CD4-positive, alpha-beta T cell treated with Interleukin-21 for 1 hour (primary cell): Measurements from ENCODE around the gene RALGPS2.

Source experiments
- DNase-seq: peaks from one replicate; pipeline ENCODE4 v3.0.0-alpha.2; 2020

RALGPS2 gene

DNA sequence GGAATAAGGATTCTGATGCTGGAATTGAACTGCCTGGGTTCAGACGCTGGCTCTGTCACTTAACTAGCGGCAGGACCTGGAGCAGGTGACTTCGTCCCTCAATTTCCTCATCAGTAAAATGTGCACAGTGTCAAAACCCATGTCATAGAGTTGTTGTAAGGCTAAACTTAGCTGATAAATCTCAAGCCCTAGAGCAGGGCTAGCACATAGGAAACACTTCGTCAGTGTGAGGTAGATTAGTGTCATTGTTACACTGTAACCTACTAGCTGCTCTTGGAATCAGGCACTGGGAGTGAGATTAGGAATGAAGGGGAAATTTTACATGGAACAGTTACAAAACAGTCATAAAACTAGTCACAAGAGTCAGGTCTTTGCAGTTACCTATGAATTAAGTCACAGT is 202.0 kb downstream of the RALGPS2 start:
- no peak for DNase-seq

- no peak for DNase-seq
Measured at GRCh38 chr1:178928041-178928440, 203.0 kb downstream of the RALGPS2 start.

- DNase-seq: no peak
Measured at GRCh38 chr1:178928976-178929375, 203.9 kb downstream of the RALGPS2 start.

- no peak for DNase-seq
Measured at GRCh38 chr1:178931858-178932551, 207.0 kb downstream of the RALGPS2 start.

DNA sequence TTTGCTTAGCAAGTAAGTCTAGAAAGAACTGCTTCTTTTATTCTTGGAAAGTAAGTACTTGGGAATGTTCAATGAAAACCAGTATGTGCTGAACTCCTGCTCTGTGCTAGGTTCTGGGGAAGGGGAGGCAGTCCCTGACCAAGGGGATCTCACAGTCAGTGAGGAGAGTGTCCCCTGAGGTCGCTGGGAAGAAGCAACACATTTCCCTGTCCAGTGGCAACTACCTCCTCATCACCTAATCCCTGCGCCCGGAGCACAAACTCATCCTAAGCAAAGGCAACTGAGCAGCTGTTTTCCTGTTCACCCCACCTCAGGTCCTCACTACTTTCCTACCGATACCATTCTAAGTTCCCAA is 207.5 kb downstream of the RALGPS2 start:
- DNase-seq: no peak

- DNase-seq: no peak
Measured at GRCh38 chr1:178933105-178933561, 208.1 kb downstream of the RALGPS2 start.

- DNase-seq: no peak
Measured at GRCh38 chr1:178933709-178934490, 208.9 kb downstream of the RALGPS2 start.

DNA sequence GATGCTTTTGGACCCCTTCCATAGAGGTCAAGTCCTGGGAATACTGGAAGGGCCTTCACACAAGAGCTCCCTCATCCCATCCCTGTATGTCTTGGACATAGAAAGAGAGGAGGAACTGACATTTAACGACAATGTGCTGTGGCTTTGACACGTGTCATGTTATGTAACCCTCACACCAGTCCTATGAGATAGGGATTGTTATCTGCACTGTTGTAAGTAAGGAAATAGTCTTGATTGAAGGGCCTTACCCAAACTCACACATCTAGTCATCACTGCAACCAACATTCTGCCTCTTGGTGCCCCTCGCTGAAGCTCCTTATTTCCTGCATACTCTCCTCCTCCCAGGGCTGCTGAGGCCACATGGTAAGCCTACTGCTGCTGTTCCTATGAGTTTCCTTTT is 209.5 kb downstream of the RALGPS2 start:
- DNase-seq: no peak

- DNase-seq: no peak
Measured at GRCh38 chr1:178935610-178936009, 210.6 kb downstream of the RALGPS2 start.

- no peak for DNase-seq
Measured at GRCh38 chr1:178937695-178938094, 212.7 kb downstream of the RALGPS2 start.

GRCh38 chr1:178938101-178938958 is 213.3 kb downstream of the RALGPS2 start:
- DNase-seq: no peak

- no peak for DNase-seq
Measured at GRCh38 chr1:178938959-178939317, 213.9 kb downstream of the RALGPS2 start.

- no peak for DNase-seq
Measured at GRCh38 chr1:178939338-178940067, 214.5 kb downstream of the RALGPS2 start.

- DNase-seq: no peak
Measured at GRCh38 chr1:178940068-178940765, 215.2 kb downstream of the RALGPS2 start.

DNA sequence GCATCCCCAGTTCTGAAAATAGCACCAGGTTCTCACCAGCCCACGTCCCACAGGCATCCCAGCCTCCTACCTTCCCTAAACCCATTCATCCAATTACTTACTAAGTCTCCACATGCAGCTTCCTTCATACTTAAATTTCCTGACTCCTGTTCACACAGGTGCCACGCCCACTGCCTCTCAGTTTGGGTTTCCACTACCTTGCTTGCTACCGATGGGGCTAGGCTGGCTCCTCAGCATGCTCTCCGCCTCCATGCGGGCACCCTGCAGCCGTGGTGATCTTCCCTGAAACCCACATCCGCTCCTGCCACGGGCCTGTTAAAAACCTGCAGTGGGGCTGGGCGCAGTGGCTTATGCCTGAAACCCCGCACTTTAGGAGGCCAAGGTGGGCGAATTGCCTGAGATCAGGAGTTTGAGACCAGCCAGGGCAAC is 216.2 kb downstream of the RALGPS2 start:
- DNase-seq: no peak

DNA sequence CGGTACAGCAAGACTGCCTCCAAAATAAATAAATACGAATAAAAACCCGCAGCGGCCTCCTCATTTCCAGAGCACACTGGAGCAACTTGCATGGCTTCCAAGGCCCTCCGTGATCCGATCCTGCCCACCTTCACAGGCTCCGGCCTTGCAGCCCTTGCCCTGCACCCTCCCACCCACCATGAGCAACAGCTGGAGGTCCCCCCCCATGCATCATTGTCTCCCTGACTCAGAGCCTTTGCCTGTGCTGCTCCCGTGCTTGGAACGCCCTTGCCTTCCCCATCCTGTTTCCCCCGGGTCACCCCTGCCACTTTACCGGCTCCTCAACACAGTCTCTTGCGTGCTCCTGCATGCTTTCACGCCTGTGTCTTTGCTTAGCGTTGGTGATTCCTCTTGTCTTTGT is 216.8 kb downstream of the RALGPS2 start:
- DNase-seq: no peak

DNA sequence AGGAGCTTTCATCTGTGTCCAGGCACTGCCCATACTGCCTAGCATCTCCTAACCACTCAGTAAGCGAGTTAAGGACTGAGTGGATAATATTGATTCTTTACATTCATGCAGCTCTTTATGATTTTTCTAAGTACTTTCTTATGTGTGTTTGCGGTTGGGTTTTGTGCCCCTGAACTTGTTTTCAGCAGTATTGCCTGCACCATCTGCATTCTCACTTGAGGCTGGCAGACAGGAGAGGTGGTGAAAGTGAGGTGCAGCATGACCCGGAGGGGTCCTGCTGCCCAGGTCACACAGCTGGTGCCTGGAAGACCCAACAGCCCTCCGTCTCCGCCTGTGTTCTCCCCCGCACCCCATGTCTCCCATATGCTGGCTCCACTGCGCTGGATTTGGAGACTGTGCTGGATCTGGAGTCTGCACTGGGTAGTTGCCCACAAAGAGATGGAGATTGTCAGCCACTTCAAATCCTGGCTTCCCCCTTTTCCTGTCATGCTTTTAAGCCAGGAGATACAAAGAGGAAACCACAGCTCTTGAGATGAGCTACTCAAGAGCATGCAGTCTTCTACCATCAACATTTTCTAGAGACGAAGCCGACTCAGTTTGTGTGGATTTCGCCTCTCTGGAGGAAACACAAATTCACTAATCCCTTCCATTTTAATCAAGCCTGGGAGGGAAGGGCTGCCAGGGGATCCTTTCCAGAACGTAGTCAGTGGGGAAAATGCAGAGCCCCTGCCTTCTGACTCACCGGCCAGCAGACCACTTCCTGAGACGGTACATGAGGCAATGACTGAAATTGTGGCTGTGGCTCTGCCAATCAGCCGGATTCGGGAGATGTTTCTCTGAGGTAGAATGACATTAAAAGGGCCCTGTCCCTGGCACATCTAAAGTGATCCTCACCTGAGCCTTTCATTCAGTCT is 217.5 kb downstream of the RALGPS2 start:
- DNase-seq: no peak

- DNase-seq: no peak
Measured at GRCh38 chr1:178944729-178945128, 219.7 kb downstream of the RALGPS2 start.

- no peak for DNase-seq
Measured at GRCh38 chr1:178945763-178946266, 220.8 kb downstream of the RALGPS2 start.

DNA sequence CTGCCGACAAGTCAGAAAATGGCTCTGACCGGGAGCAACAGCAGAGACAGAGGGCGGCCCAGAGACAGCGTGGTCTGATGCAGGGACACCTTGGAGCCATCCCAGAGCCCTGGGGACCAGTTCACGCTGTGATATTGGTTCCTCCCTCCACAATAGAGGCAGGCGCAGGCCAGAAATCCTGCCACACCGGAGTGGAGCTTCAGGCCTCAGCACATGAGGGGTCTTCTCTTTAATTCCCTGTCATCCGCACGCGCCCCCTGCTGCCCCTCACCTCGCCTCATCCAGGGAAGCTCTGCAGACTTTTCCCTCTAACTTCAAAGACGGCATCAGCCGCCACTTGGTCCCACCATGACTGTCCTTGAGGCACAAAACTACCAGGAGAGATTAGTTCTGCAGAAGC is 221.4 kb downstream of the RALGPS2 start:
- DNase-seq: no peak
